GM19239 (cell line): ENCODE measurements around the gene PLEKHA4.
"Not testable (repeated sequence)": the region's sequence is repeated elsewhere in the genome, so short reads cannot be mapped to it uniquely, and the experiment has no call there.

Source experiments
- DNase-seq: peaks from one replicate; pipeline ENCODE4 v3.0.0; 2011; ENCODE audit warnings: low spot score; ENCODE audit not compliant: insufficient read length
- FAIRE-seq: peaks from 2 replicates; lab custom pipeline; 2011; peaks lifted over from hg19 to GRCh38; lab: Jason Lieb, UNC

Gene PLEKHA4

GRCh38 chr19:48806818-48807589, 61.4 kb downstream of the PLEKHA4 start:
- FAIRE-seq (no peak), DNase-seq (no peak)

GRCh38 chr19:48806518-48806817, 61.9 kb downstream of the PLEKHA4 start:
- peak; percentile 76 for FAIRE-seq
- DNase-seq: peak; percentile 70

DNA sequence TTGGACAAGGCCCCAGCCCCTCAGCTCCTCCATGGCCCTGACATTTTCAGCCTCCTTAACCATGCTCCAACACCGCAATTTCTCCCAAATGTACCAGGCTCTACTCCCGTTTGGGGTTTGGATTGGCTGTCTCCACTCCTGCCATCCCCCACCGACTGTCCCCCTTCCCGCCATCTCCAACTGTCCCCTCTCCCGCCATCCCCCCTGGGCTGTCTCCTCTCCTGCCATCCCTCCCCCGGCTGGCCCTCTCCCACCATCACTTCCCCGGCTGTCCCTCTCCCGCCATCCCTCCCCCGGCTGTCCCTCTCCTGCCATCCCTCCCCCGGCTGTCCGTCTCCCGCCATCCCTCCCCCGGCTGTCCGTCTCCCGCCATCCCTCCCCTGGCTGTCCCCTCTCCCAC, 63.0 kb downstream of the PLEKHA4 start:
- no peak for DNase-seq
- no peak for FAIRE-seq

- no peak for FAIRE-seq
- DNase-seq: no peak
Observed at GRCh38 chr19:48804496-48804895, 63.9 kb downstream of the PLEKHA4 start.

- DNase-seq: no peak
- FAIRE-seq: no peak
Observed at GRCh38 chr19:48802623-48803022, 65.8 kb downstream of the PLEKHA4 start.

- no peak for FAIRE-seq
- DNase-seq: no peak
Observed at GRCh38 chr19:48799358-48800300, 68.8 kb downstream of the PLEKHA4 start.

DNA sequence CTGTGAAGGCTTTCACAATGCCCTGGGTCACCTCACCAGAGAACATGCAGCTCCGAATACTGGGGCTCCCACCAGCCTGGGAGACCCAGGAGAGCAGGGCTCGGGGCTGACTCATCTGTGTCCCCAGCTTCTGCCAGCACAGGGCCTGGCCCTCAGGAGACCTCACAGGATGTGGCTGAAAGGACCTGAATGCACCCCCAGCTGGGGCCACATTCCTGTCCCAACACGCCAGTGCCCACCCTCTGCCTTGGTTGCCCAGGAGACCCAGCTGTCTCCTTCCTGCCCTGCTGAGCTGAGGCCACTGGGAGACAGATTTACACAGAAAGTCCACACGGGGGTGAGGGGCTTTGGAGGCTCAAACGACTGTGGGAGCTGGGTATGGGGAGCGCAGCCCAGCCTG, 69.5 kb downstream of the PLEKHA4 start:
- DNase-seq (no peak), FAIRE-seq (no peak)

DNA sequence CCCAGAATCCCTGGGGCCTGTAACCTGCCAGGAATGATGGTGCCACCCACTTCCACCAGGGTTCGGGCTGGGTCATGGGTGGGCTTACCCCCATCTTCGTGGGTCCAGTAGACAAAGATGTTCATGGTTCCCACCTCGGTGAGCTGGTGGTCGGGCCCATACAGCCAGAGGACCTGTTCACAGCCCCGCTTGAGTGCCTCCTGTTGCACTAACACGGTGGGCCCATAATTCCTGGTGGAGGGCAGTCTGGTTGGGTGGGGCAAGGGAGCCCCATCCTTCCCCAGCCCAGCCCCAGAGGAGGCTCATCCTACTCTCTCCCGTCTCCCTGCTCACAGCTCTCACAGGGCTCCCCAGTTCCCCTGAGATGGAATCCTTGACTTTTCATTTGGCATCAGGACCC, 71.3 kb downstream of the PLEKHA4 start:
- DNase-seq (no peak), FAIRE-seq (no peak)

- no peak for FAIRE-seq
Observed at GRCh38 chr19:48796298-48797083, 71.9 kb downstream of the PLEKHA4 start.

GRCh38 chr19:48795685-48796070, 72.7 kb downstream of the PLEKHA4 start:
- FAIRE-seq: no peak
- DNase-seq: no peak

More at GRCh38 chr19:48796298-48797083, 71.9 kb downstream of the PLEKHA4 start:
- DNase-seq: no peak

- DNase-seq (peak; percentile 93), FAIRE-seq (peak; percentile 98)
Observed at GRCh38 chr19:48795055-48795684, 73.2 kb downstream of the PLEKHA4 start.

DNA sequence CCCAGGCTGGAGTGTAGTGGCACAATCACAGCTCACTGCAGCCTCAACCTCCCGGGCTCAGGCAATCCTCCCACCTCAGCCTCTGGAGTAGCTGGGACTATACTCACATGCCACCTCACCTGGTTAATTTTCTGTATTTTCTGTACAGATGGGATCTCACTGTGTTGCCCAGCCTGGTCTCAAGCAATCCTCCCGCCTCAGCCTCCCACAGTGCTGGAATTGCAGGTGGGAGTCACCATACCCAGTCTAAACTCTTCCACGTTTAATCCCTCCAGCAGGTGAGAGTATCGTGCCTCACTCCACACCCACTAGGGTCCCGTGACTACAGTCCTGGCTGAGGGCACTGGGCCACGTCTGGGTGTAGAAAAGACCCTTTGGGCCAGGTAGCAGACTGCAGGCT, 74.1 kb downstream of the PLEKHA4 start:
- no peak for FAIRE-seq
- no peak for DNase-seq

DNA sequence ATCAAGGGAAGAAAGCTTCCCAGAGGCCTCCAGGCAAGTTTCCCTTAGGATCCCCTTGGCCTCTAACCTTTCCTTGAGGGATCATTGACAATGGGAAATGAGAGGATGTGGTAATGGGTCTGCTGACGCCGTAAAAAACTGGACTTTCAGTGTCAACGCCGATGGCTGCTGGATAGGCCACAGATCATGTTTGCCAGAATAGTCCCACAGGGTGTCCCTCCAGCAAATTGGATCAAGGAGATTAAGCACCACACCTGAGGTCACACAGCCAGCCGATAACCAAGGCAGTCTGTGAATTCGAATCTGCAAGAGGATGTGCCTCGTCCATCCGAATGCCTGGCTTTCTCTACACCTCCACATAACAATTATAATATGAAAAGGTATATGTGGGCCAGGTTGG, 75.1 kb downstream of the PLEKHA4 start:
- no peak for DNase-seq

DNA sequence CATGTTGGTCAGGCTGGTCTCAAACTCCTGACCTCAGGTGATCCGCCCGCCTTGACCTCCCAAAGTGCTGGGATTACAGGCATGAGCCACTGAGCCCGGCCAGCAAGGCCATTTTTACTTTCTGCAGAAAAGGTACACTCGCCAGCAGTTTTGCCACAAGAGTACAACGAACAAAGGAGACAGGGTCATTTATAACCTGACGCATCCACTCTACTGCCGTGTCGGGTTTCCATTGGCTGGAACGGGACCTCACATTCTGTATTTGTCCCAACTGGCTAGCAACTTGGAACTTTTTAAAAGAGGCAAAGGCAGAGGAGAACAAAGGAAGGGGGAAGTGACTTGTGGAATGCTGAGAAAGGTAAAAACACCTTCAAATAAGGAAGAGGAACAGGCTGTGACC, 81.1 kb downstream of the PLEKHA4 start:
- not testable (repeated sequence) for FAIRE-seq, DNase-seq

More for the DNA sequence above, 75.1 kb downstream of the PLEKHA4 start:
- FAIRE-seq: no peak
